SK-N-SH (cell line): ENCODE data around the gene EHMT2. TPM values are rescaled to one million over a fixed set of nuclear protein-coding genes. Genes with fewer than 3 reads are reported as not detected.

Source experiments
- CTCF ChIA-PET: fragments of 300-600, 350-600 bp; formaldehyde crosslinking; extraction: SDS; loops from one replicate; lab custom pipeline; 2021; lab: Yijun Ruan, JAX
- POLR2A ChIA-PET: fragments of 350-600 bp; sonication (Branson Sonifier 250); formaldehyde crosslinking; extraction: SDS; loops from one replicate; lab custom pipeline; 2020; ENCODE audit warnings: antibody characterized with exemption, inconsistent platforms; lab: Yijun Ruan, JAX
- DNase-seq: peaks from one replicate; pipeline ENCODE4 v3.0.0; 2012
- H2AFZ ChIP-seq: fragments of 200-600 bp; sonication (generic); 2 replicates; pipeline ENCODE4 v1.8.1; 2016; ENCODE audit warnings: antibody characterized with exemption, mild to moderate bottlenecking, low read depth
- H3F3A ChIP-seq: fragments of 200-600 bp; sonication (generic); replicated peaks from 2 replicates; pipeline ENCODE3; 2016; ENCODE audit warnings: antibody characterized with exemption, mild to moderate bottlenecking; ENCODE audit not compliant: insufficient read depth
- H3K27ac ChIP-seq, 2 experiments: fragments of 200-500 bp in 1 of 2; fragments of 200-600 bp in 1 of 2; sonication (Bioruptor generic) in 1 of 2; sonication (generic), shearing (Covaris generic) in 1 of 2; 2 replicates each; pipeline versions ENCODE4 v1.5.1 to v1.6.1; 2014 to 2016; ENCODE audit warnings: low read depth in 2 of 2, inconsistent platforms in 1 of 2, low read length in 1 of 2, mild to moderate bottlenecking in 1 of 2, mixed read lengths in 1 of 2
- H3K27me3 ChIP-seq: fragments of 200-600 bp; sonication (generic), shearing (Covaris generic); 2 replicates; pipeline ENCODE4 v1.6.1; 2016; ENCODE audit warnings: mixed run types; ENCODE audit not compliant: insufficient read depth
- H3K36me3 ChIP-seq, 2 experiments: fragments of 200-500 bp in 1 of 2; fragments of 200-600 bp in 1 of 2; sonication (Bioruptor generic) in 1 of 2; sonication (generic) in 1 of 2; replicated peaks in 1 of 2; 2 replicates each; pipeline versions ENCODE3 to v1.5.1; 2014 to 2016; ENCODE audit warnings: low read length in 1 of 2, mild to moderate bottlenecking in 1 of 2; ENCODE audit not compliant: insufficient read depth in 2 of 2, control insufficient read depth in 1 of 2
- H3K4me1 ChIP-seq, 2 experiments: fragments of 200-500 bp in 1 of 2; fragments of 200-600 bp in 1 of 2; sonication (Bioruptor generic) in 1 of 2; sonication (generic), shearing (Covaris generic) in 1 of 2; 2 replicates each; pipeline versions ENCODE4 v1.5.1 to v1.6.1; 2014 to 2016; ENCODE audit warnings: low read depth in 1 of 2, low read length in 1 of 2, mixed run types in 1 of 2; ENCODE audit not compliant: insufficient read depth in 2 of 2, control insufficient read depth in 1 of 2
- H3K4me2 ChIP-seq: fragments of 200-600 bp; sonication (generic), shearing (Covaris generic); 2 replicates; pipeline ENCODE4 v1.6.1; 2017; ENCODE audit warnings: mixed run types
- H3K4me3 ChIP-seq, 2 experiments: fragments of 200-500 bp in 1 of 2; fragments of 200-600 bp in 1 of 2; sonication (Bioruptor generic) in 1 of 2; sonication (generic), shearing (Covaris generic) in 1 of 2; 2 replicates each; pipeline versions ENCODE4 v1.5.1 to v1.8.1; 2014 to 2016; ENCODE audit warnings: low read depth in 2 of 2, inconsistent platforms in 1 of 2, low read length in 1 of 2, mild to moderate bottlenecking in 1 of 2, mixed read lengths in 1 of 2, moderate library complexity in 1 of 2
- H3K79me2 ChIP-seq: fragments of 200-600 bp; sonication (generic); 2 replicates; pipeline ENCODE4 v1.8.1; 2017; ENCODE audit warnings: mild to moderate bottlenecking; ENCODE audit not compliant: insufficient read depth
- H3K9ac ChIP-seq: fragments of 200-600 bp; sonication (generic); 2 replicates; pipeline ENCODE4 v1.6.1; 2017; ENCODE audit warnings: mixed run types
- H3K9me2 ChIP-seq: fragments of 200-600 bp; sonication (generic); 2 replicates; pipeline ENCODE4 v1.6.1; 2017; ENCODE audit warnings: mixed run types
- H3K9me3 ChIP-seq: fragments of 200-600 bp; sonication (generic); 2 replicates; pipeline ENCODE4 v1.6.1; 2017; ENCODE audit warnings: mixed run types, mild to moderate bottlenecking, moderate library complexity
- H4K20me1 ChIP-seq: fragments of 200-600 bp; sonication (generic); 2 replicates; pipeline ENCODE4 v1.6.1; 2017; ENCODE audit warnings: mild to moderate bottlenecking, mixed run types; ENCODE audit not compliant: insufficient read depth
- ELF1 ChIP-seq: IDR thresholded peaks from 2 replicates; pipeline ENCODE4 v1.4.0; 2012
- EZH2phosphoT487 ChIP-seq: fragments of 200-600 bp; sonication (generic); IDR thresholded peaks from 2 replicates; pipeline ENCODE4 v1.6.1; 2017; ENCODE audit warnings: low read depth, mixed run types, mild to moderate bottlenecking, antibody characterized with exemption, moderate library complexity, borderline replicate concordance
- FOXJ3 ChIP-seq: sonication (generic); formaldehyde crosslinking; IDR thresholded peaks from 2 replicates; pipeline ENCODE4 v1.5.1; 2020; ENCODE audit warnings: mild to moderate bottlenecking, missing genetic modification reagents
- FOXM1 ChIP-seq: IDR thresholded peaks from 2 replicates; pipeline ENCODE4 v1.4.0; 2012; ENCODE audit warnings: low read depth, mild to moderate bottlenecking
- GATA2 ChIP-seq: sonication (generic); formaldehyde crosslinking; IDR thresholded peaks from 2 replicates; pipeline ENCODE4 v1.5.0; 2020; ENCODE audit warnings: mild to moderate bottlenecking, missing genetic modification reagents
- IRF3 ChIP-seq: fragments of 150-350 bp; IDR thresholded peaks from 2 replicates; pipeline ENCODE4 v1.6.1; 2016; ENCODE audit warnings: mild to moderate bottlenecking, low read depth, low read length
- JUND ChIP-seq: IDR thresholded peaks from 2 replicates; pipeline ENCODE4 v1.4.0; 2012
- MEF2A ChIP-seq: IDR thresholded peaks from 2 replicates; pipeline ENCODE4 v1.4.0; 2012; ENCODE audit warnings: low read depth, borderline replicate concordance
- MXI1 ChIP-seq: IDR thresholded peaks from 2 replicates; pipeline ENCODE4 v1.6.1; 2012; ENCODE audit warnings: mild to moderate bottlenecking, low read depth, low read length, improper control_type of control experiment
- POLR2AphosphoS5 ChIP-seq: IDR thresholded peaks from 2 replicates; pipeline ENCODE4 v1.6.1; 2012; ENCODE audit warnings: low read depth, low read length
- RCOR1 ChIP-seq: fragments of 150-350 bp; IDR thresholded peaks from 2 replicates; pipeline ENCODE4 v1.6.1; 2017; ENCODE audit warnings: antibody characterized with exemption, low read length
- RFX5 ChIP-seq: IDR thresholded peaks from 2 replicates; pipeline ENCODE4 v1.6.1; 2012; ENCODE audit warnings: mild to moderate bottlenecking, improper control_type of control experiment, low read length
- SIN3A ChIP-seq: IDR thresholded peaks from 2 replicates; pipeline ENCODE4 v1.6.1; 2012; ENCODE audit warnings: low read depth, mild to moderate bottlenecking, low read length, moderate library complexity, borderline replicate concordance
- TAF1 ChIP-seq: IDR thresholded peaks from 2 replicates; pipeline ENCODE4 v1.6.1; 2012; ENCODE audit warnings: low read depth, mild to moderate bottlenecking, low read length, moderate library complexity, borderline replicate concordance
- YY1 ChIP-seq: IDR thresholded peaks from 2 replicates; pipeline ENCODE4 v1.4.0; 2012; ENCODE audit warnings: low read depth, mild to moderate bottlenecking
- WGBS: methylation state at CpG from one replicate; pipeline ENCODE4 v1.1.6; 2017; ENCODE audit warnings: low lambda C conversion rate; 5-methylcytosine and 5-hydroxymethylcytosine counted together
- polyA plus RNA-seq, 3 experiments: library from polyadenylated mRNA; depleted of rRNA; stranded (reverse); fragments of >200 nt; gene quantifications; 2 replicates each; pipeline ENCODE4 v1.2.3, GENCODE V29; 2012

Gene EHMT2
- polyA plus RNA-seq, 1 of the 3 experiments (the other 2 are of a cell fraction) = 72.0 TPM

- Histone ChIP-seq H3K9me3 (no peaks in the 10 kb centered on the region), H3K4me2 (no peak overlapping the region), H3K36me3 (no peaks in the 10 kb centered on the region), H3K79me2 (peaks cover 2% of the 10 kb centered on the region; the same call in 1 of the 2 replicates), H3K27ac (no peak overlapping the region), H3K4me1 (peaks cover 4 to 9% of the 10 kb centered on the region in 2 experiments; a peak in 1 of 4 replicates), H3K27me3 (no peaks in the 10 kb centered on the region), H2AFZ (no peak overlapping the region), H3K9me2 (no peaks in the 10 kb centered on the region), H3K9ac (no peak overlapping the region), H3F3A (peaks cover 28% of the 10 kb centered on the region), H3K4me3 (no peak overlapping the region), H4K20me1 (no peaks in the 10 kb centered on the region)
- ChIA-PET POLR2A (no interaction called here), CTCF (interaction anchor here (0.9 to 3.1 kb wide), 2 partner anchors 10 to 46 kb away, joined by 3 to 9 read pairs; no protein-coding TSS in a partner anchor)
- 64% methylated on average over 4 of the region's 4 CpGs for WGBS
- TF ChIP-seq FOXJ3 (CRISPR knock-in tag) (no peak), SIN3A (no peak), FOXM1 (no peak)
- DNase-seq = no peak
These were observed 8.6 kb upstream of the EHMT2 start for GRCh38 chr6:31906122-31906521.

- WGBS = 91% methylated on average over 1 of the region's 1 CpG
- H3K36me3 ChIP-seq = no peaks in the 10 kb centered on the region
- no peak overlapping the region for H3K27ac ChIP-seq
- peaks cover 17% of the 10 kb centered on the region for H3F3A ChIP-seq
- no peak for TF ChIP-seq POLR2AphosphoS5
- no peak for TF ChIP-seq ELF1
- TF ChIP-seq EZH2phosphoT487 = no peak
- no peak for TF ChIP-seq MXI1
- TF ChIP-seq MEF2A = no peak
- H3K9me3 ChIP-seq = no peaks in the 10 kb centered on the region
- peaks cover under 1 to 18% of the 10 kb centered on the region in 2 experiments; a peak in 1 of 4 replicates for H3K4me1 ChIP-seq
- no peak overlapping the region for H2AFZ ChIP-seq
- ChIA-PET CTCF (interaction anchor here (3.1 kb wide), 1 partner anchor 48 kb away, joined by 9 read pairs; no protein-coding TSS in a partner anchor), POLR2A (no interaction called here)
- H3K4me3 ChIP-seq = no peak overlapping the region
- peaks cover 3% of the 10 kb centered on the region; the same call in 1 of the 2 replicates for H3K79me2 ChIP-seq
- no peak overlapping the region for H3K9ac ChIP-seq
- no peaks in the 10 kb centered on the region for H3K9me2 ChIP-seq
- DNase-seq = no peak
- no peaks in the 10 kb centered on the region for H4K20me1 ChIP-seq
- H3K27me3 ChIP-seq = no peaks in the 10 kb centered on the region
- H3K4me2 ChIP-seq = no peak overlapping the region
These were observed 7.5 kb upstream of the EHMT2 start for GRCh38 chr6:31905041-31905440.

GRCh38 chr6:31903957-31904356, 6.5 kb upstream of the EHMT2 start:
- TF ChIP-seq MEF2A (no peak), IRF3 (no peak), RCOR1 (no peak), TAF1 (no peak), SIN3A (no peak), GATA2 (CRISPR knock-in tag) (no peak), YY1 (no peak), JUND (no peak), RFX5 (no peak)
- ChIA-PET POLR2A (no interaction called here), CTCF (interaction anchor here (0.9 to 3.1 kb wide), 2 partner anchors 15 to 49 kb away, joined by 3 to 9 read pairs; no protein-coding TSS in a partner anchor)
- no peaks in the 10 kb centered on the region for H3K36me3 ChIP-seq
- DNase-seq = no peak
- no peaks in the 10 kb centered on the region for H3K9me3 ChIP-seq
- peaks cover 3% of the 10 kb centered on the region; the same call in 1 of the 2 replicates for H3K79me2 ChIP-seq
- no peak overlapping the region for H3K4me3 ChIP-seq
- peaks cover 0 to 29% of the 10 kb centered on the region in 2 experiments; a peak in 1 of 4 replicates for H3K4me1 ChIP-seq
- H3K9ac ChIP-seq = no peak overlapping the region
- no peak overlapping the region for H3K4me2 ChIP-seq
- 81% methylated on average over 3 of the region's 3 CpGs for WGBS
- no peak overlapping the region for H2AFZ ChIP-seq
- H3F3A ChIP-seq = peaks cover 10% of the 10 kb centered on the region
- H3K9me2 ChIP-seq = no peaks in the 10 kb centered on the region
- no peak overlapping the region for H3K27ac ChIP-seq
- H3K27me3 ChIP-seq = no peaks in the 10 kb centered on the region
- no peaks in the 10 kb centered on the region for H4K20me1 ChIP-seq
